GM19240 (cell line): ENCODE results near the gene IGSF9.
"Not testable (repeated sequence)": the region's sequence is repeated elsewhere in the genome, so short reads cannot be mapped to it uniquely, and the experiment has no call there.

ENCODE experiments used
- DNase-seq: peaks from one replicate; pipeline ENCODE4 v3.0.0; 2011; ENCODE audit warnings: low spot score; ENCODE audit not compliant: insufficient read length

Gene IGSF9

GRCh38 chr1:159920651-159921050, 24.8 kb downstream of the IGSF9 start:
- DNase-seq = no peak

- no peak for DNase-seq
Observed at GRCh38 chr1:159920202-159920601, 25.2 kb downstream of the IGSF9 start.

- DNase-seq = no peak
Observed at GRCh38 chr1:159919236-159919865, 26.1 kb downstream of the IGSF9 start.

GRCh38 chr1:159918352-159919200, 26.8 kb downstream of the IGSF9 start:
- DNase-seq = no peak

- no peak for DNase-seq
Observed at GRCh38 chr1:159917533-159918351, 27.7 kb downstream of the IGSF9 start.

- DNase-seq = no peak
Observed at GRCh38 chr1:159916242-159917051, 29.0 kb downstream of the IGSF9 start.

GRCh38 chr1:159915571-159916241, 29.7 kb downstream of the IGSF9 start:
- DNase-seq = no peak

GRCh38 chr1:159914252-159915018, 31.0 kb downstream of the IGSF9 start:
- no peak for DNase-seq

- DNase-seq = no peak
Observed at GRCh38 chr1:159913451-159914192, 31.8 kb downstream of the IGSF9 start.

GRCh38 chr1:159911326-159912070, 33.9 kb downstream of the IGSF9 start:
- DNase-seq = no peak

- DNase-seq = no peak
Observed at GRCh38 chr1:159908031-159908940, 37.1 kb downstream of the IGSF9 start.

GRCh38 chr1:159906960-159907359, 38.5 kb downstream of the IGSF9 start:
- DNase-seq = no peak

- not testable (repeated sequence) for DNase-seq
Observed at GRCh38 chr1:159904036-159904435, 41.4 kb downstream of the IGSF9 start.

- no peak for DNase-seq
Observed at GRCh38 chr1:159902541-159902940, 42.9 kb downstream of the IGSF9 start.

- no peak for DNase-seq
Observed at GRCh38 chr1:159900755-159901360, 44.6 kb downstream of the IGSF9 start.

- DNase-seq = no peak
Observed at GRCh38 chr1:159900086-159900680, 45.2 kb downstream of the IGSF9 start, which contains the start of gene CFAP45. Gene CFAP45 (minus strand): TSS chr1:159900165. CDS start chr1:159900098, 67 bp downstream.
